ENCODE measurements around the gene NUBP1. TPM values are rescaled to one million over a fixed set of nuclear protein-coding genes. Genes with fewer than 3 reads are reported as not detected.

Gene NUBP1
- total RNA-seq, 1 donor from 2014 or later: 19.7 TPM

- no peak for DNase-seq (ENCODE audit: low spot score)
These were observed 61.7 kb downstream of the NUBP1 start for GRCh38 chr16:10805334-10805733.

GRCh38 chr16:10806698-10807097 is 63.1 kb downstream of the NUBP1 start:
- no peak for DNase-seq (ENCODE audit: low spot score)

- DNase-seq (ENCODE audit: low spot score): no peak
These were observed 64.6 kb downstream of the NUBP1 start for GRCh38 chr16:10808218-10808617.

GRCh38 chr16:10808850-10809249 is 65.2 kb downstream of the NUBP1 start:
- no peak for DNase-seq (ENCODE audit: low spot score)

GRCh38 chr16:10809706-10810105 is 66.1 kb downstream of the NUBP1 start:
- DNase-seq (ENCODE audit: low spot score): no peak

GRCh38 chr16:10812312-10813098 is 68.9 kb downstream of the NUBP1 start:
- DNase-seq (ENCODE audit: low spot score): no peak

GRCh38 chr16:10813099-10813455 is 69.4 kb downstream of the NUBP1 start:
- DNase-seq (ENCODE audit: low spot score): no peak

- DNase-seq (ENCODE audit: low spot score): no peak
These were observed 73.9 kb downstream of the NUBP1 start for GRCh38 chr16:10817514-10817913.

- peak; percentile 10 for DNase-seq (ENCODE audit: low spot score)
These were observed 74.6 kb downstream of the NUBP1 start, which contains the start of gene TVP23A for GRCh38 chr16:10817963-10818941. Gene TVP23A, minus strand, starts transcription at chr16:10818794. Its CDS starts 301 bp downstream, at chr16:10818493.

Other genes with a start within 250 kb of the NUBP1 start
- gene EMP2, start 163.2 kb upstream of the NUBP1 start, total RNA-seq (ENCODE audit: insufficient read depth, low replicate concordance): 27.0 TPM
- gene TEKT5, start 48.9 kb upstream of the NUBP1 start, total RNA-seq (ENCODE audit: insufficient read depth, low replicate concordance): not detected
- 4.3 TPM for gene TVP23A, start 75.0 kb downstream of the NUBP1 start, total RNA-seq (ENCODE audit: insufficient read depth, low replicate concordance)
- 11.1 TPM for gene CIITA, start 133.4 kb downstream of the NUBP1 start, total RNA-seq (ENCODE audit: insufficient read depth, low replicate concordance)
- 17.6 TPM for gene DEXI, start 198.6 kb downstream of the NUBP1 start, total RNA-seq (ENCODE audit: insufficient read depth, low replicate concordance)
- 25.8 TPM for gene CLEC16A, start 200.7 kb downstream of the NUBP1 start, total RNA-seq (ENCODE audit: insufficient read depth, low replicate concordance)

All from umbilical cord (tissue), 2 donors.